ENCODE results near the gene POLR2J. TPM values are rescaled to one million over a fixed set of nuclear protein-coding genes. Genes with fewer than 3 reads are reported as not detected.
"Not testable (repeated sequence)": the region's sequence is repeated elsewhere in the genome, so short reads cannot be mapped to it uniquely, and the experiment has no call there.

Gene POLR2J
- total RNA-seq, 1 donor from 2014 or later = 12.4 TPM

DNA sequence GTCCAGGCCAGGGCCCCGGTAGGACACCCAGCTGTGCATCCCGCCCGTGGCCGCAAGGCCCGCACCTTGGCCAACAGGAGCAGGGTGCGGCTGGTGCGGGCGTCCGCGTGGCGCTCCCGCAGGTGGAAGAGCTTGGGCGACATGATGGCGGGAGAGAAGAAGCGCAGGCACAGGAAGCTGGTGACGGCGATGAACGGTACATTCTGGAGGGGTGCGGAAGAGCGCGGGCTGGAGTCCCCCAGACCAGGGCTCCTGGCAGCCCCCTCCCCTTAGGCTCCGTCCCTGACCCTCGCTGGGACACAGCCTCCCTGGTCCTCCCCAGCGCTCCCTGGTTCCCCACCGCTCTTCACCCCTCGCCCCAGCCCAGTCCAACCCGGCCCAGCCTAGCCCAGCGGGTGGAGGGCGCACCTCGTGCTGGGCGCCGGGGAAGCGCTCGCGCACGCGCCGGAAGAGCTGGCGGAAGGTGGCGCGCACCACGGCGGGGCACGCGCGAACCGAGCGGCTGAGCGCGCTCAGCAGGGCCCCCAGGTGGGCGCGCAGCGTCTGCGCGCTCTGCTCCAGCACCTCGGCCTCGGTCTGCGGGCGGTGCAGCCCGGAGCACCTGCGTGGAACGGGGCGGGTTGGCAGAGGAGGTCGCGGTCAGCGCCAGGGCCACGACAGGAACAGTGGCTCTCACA is 15.9 kb upstream of the POLR2J start:
- DNase-seq = not testable (repeated sequence)

DNA sequence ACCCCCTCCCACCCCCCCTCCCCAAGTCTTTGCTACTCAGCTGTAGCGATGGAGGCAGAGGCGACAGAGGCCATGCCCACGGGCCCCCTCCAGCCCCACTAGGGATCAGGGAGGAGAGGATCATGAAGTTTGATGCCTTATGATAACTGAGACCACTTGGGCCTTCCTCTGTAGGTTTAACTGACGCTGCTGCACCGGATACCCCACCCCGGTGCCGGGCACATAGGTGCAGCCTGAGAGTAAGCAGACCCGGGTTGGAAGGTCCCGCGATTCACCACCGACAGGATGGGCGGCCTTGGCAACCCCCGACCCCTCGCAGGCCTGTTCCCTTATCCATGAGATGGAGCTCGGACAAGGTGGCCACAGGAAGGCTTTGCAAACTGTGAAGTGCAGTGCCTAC is 15.3 kb upstream of the POLR2J start:
- not testable (repeated sequence) for DNase-seq

DNA sequence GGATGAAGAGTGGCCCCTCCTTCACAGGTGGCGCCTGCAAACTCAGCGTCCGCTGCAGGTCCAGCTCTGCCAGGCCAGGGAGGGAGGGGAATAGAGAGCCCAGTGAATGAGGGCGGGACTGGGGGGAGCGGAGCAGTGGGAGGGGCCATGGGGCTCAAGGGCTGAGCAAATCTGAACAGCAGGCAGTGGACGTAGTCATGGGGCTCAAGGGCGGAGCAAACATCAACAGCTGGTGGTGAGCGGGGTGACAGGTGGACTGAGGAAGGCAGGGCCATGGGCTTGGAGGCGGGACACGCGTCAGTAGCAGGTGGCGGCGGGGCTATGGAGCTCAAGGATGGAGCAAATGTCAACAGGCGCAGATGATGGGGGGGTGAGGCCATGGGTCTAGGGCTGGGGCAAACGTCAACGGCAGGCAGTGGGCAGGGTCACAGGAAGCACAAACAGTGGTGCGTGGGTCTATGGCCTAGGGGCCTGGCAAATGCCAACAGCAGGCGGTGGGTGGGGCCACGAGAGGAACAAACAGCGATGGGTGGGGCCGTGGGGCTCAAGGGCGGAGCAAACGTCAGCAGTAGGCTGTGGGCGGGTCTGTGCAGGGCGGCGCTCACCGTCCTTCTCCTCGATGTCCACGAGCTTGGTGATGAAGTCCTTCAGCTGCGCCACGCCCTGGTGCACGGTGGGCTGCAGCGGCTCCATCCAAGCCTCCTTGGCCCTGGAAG is 14.7 kb upstream of the POLR2J start:
- DNase-seq = not testable (repeated sequence)

DNA sequence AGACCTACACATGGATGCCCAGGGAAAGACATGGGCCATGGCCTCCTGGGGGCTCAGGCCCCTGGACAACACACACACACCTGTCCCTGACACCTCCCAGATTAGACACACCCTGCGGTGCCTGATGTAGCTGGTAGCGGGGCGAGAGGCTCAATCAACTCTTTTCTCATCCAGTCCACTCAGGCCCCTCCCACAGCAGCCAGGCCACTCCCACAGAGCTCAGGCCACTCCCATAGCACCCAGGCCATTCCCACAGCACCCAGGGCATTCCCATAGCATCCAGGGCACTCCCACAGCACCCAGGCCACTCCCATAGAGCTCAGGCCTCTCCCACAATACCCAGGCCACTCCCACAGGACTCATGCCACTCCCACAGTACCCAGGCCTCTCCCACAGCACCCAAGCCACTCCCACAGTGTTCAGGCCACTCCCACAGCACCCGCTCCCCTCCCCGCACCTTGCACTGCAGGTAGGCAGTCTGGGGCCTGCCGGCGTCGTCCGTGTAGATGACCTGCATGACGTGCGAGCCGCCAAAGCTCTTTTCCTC is 11.9 kb upstream of the POLR2J start:
- not testable (repeated sequence) for DNase-seq

DNA sequence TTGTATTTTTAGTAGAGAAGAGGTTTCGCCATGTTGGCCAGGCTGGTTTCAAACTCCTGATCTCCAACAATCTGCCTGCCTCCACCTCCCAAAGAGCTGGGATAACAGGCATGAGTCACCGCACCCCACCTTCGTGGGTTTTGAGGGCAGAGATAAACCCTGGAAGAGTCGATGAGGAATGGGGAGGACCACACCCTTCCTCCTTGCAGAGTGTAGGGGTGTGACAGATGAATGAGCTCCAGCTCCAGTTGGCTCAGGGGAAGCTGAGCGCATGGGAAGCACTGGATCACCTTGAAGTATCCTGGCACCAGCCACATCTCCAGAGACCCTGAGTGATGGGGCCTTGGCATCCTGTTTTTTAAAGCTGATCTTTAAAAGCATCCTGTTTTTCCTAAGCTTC is 5.6 kb upstream of the POLR2J start:
- DNase-seq = not testable (repeated sequence)

DNA sequence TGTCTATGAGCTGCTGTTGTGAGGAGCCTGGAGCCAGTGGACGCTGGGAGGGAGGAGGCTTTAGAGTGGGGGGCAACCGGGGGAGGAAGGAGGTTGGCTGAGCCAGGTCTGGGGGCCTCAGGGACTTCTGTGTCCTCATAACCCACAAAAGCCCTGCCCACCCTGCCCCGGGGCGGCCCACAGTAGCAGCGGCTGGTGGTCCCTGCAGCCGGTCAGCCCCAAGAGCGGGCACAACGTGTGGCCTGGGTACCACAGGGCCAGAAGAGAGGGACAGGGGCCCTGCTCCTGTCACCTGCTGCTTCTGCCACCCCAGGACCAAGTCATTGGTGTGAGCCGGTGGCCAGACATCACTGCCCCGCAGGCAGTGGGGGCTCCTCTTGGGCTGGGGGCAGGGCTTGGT is 3.2 kb upstream of the POLR2J start:
- DNase-seq = not testable (repeated sequence)

DNA sequence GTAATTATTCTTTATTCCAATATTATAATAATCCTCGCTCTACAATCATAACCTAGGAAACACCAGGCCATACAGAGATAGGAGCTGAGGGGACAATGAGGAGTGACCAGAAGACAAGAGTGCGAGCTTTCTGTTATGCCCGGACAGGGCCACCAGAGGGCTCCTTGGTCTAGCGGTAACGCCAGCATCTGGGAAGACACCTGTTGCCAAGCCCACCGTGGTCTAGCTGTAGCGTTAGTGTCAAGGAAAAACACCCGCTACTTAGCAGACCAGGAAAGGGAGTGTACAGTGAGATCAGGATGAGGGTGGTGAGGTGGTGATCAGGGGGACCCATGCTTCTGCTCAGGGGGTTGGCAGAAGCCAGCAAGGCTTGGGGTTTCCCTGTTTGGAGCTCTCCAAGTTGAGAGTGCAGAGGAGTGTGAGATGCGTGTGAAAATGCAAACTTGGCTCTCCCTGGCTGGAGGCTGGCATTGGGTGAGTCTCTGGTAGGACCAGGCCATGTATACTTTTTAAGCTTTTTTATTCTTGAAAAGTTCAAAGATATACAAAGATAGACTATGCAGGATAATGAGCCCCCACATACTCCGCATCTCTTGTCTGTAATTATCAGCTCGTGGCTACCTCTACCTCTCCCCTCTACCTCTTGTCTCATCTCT is 1.4 kb upstream of the POLR2J start:
- DNase-seq = not testable (repeated sequence)

DNA sequence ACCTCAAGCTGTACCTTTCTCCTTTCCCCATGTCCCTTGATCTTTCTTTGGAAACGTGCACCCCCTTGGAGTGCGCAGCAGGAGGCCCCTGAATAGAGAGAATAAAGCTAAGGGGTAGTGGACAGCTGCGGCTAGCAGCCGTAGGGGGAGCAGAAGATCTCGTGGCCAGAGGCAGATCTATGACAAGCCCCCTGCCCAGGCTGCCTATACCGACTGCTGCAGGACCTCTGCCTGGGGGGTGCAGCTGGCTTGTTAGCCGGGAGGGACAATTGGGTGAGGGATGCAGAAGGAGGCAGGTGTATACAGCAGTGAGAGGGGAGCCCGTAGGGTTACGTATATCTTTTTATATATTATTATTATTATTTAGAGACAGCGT is 475 bp upstream of the POLR2J start:
- not testable (repeated sequence) for DNase-seq

DNA sequence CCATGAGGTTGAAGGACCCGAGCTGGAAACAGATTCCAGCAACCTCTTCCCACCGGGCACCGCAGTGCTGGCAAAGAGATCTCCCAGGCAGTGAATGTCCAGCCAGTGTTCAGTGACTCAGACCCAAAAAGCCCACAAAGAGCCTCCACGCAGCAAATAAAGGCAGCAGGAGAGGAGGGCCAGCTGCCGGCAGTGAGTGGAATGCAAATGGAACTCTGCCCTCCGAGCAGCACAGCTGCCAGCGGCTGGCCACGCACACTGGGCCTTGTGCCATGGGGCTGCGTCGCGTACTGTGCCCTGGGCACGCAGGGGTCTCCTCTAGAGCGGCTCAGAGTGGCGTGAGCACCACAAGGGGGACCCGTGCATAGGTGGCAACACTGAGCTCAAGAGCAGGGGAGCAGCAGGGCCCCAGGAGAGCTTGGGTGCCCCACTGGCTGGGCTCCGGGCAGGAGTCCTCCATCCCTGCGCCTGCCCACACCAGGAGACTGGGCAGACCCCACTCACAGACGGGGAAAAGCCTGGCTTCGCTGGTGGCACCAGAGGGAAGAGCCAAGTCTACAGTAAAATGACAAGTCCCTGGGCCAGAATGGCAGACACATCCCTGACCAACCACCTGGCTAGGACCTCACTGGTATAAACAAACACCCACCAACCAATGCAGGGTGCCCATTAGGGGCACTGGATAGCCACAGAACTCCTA is 3.8 kb downstream of the POLR2J start:
- DNase-seq = not testable (repeated sequence)

DNA sequence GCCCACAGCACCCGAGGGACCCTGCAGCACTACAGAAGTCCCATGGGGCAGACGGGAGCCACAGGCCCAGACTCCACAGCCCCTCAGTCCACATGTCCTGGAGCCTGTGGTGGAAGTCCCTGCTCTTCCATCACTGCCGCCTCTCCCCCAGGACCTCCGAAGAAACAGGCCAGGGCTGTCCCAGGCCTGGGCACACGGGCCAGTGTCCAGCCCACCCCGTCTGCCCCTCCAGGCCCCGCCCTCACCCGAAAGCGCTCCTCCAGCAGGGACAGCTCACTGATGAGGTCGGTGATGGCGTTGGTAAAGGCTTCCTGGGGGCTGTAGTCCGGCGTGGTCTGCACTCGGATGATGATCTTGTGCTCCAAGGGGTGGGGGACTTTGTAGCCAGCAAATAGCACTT is 4.6 kb downstream of the POLR2J start:
- not testable (repeated sequence) for DNase-seq

DNA sequence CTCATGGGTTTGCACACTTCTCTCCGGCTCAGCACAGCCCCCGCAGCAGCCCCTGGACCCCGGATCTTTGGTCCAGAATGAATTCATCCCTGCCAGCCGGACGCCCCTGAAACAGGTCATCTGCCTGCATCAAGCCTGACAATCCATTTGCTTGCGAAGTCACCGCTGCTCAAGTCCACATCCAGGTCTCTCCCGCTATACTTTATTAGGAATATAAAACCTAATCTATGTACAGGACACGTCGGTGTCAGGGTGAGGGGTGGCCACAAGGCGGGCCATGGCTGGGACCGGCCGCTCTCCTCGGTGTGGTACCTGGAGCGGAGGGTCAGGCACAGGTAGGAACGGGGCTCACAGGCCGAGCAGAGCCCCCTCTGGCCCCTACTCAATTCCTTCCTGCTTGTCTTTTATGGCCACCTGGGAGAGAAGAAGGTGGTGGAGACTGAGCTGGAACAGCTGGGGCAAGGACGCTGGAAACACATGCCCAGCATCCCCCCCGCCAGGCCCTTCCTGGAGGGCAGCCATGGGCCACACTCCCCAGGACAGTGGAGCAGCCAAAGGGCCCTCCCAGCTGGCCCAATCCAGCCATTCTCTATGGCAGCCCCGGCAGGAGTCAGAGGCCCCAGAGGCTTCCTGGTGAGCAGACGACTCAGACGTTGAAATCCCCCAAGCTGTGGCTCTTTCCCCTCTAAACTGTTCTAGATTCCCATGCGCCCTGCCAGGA is 5.3 kb downstream of the POLR2J start:
- no peak for DNase-seq

DNA sequence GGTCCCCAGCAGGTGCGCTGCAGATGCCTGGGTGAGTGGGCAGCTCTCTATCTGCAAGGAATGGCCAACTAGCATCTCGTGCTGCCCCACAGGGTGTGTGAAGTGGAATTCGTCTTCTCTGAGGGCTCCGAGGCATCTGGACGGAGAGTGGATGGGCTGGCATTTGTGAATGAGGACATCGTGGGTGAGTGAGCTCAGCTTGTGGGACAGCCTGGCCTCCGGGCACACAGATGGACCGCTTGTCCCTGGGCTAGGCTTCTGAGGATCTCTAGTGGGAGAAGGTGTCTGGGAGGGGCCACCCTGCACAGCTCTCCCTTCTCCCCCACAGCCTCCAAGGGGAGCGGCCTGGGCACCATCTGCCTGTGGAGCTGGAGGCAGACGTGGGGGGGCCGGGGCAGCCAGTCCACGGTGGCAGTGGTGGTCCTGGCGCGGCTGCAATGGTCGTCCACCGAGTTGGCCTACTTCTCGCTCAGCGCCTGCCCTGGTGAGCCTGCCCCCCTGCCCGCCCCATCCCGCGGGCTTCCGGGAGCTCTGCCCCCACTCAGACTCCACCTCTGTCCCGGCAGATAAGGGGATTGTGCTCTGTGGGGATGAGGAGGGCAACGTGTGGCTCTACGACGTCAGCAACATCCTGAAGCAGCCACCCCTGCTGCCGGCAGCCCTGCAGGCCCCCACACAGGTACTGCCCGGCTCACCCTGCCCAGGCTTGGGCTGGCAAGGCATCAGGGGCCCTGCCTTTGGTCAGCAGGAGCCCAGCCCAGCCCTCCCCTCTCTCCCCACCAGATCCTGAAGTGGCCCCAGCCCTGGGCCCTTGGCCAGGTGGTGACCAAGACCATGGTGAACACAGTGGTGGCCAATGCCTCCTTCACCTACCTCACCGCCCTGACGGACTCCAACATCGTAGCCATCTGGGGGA is 6.3 kb downstream of the POLR2J start:
- DNase-seq = no peak

DNA sequence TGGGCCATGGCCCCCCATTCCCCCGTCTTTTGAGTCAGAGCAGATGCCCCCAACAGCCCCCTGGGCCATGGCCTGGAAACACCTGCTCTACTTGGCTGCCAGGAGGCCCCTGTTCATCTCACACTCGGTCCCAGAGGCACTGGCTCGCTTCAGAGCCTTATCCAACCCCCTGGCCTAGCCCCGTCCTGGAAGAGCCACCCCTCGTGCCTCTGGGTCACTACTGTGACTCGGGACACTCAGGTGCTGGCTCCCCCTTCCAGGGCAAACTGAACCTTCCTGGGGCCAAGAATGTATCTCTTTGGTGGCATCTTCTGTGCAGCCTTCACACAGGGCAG is 7.0 kb downstream of the POLR2J start:
- DNase-seq = no peak

DNA sequence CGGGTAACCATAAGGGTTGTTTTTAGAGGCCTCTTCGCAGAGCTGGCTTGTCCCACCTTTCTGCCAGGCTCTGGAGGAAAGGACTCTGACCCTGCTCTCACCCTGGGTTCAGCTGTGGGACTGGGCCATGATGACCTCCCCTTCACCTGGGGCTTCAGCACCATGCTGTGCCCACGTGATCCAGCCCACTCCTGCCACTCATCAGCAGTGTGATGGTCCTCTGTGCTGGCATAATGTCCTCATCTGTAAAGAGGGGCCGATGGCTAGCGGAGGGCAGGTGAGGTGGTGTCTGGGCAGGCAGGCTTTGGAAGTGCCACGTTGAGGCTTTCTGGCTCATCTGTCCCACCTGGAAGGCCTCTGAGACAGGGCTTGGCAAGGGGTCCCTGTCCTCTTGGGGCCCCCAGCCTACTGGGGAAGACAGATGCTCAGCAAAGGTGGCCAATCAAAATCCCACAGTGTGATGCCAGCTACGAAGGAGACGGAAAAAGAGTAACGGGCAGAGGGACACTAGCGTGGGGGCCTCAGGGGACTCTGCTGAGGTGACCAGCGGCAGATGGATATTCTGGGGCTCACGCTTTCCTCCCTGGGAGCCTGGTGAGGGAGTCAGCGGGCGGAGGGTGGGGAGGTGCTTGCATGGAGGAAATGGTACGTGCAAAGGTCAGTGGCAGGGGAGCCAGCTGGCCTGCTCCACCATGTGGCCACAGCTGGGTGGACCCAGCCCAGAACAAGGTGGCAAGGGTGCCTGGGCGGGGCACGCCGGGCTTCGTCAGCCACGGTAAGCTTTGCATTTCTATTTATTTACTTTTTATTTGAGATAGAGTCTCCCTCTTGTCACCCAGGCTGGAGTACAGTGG is 8.5 kb downstream of the POLR2J start:
- DNase-seq = no peak

DNA sequence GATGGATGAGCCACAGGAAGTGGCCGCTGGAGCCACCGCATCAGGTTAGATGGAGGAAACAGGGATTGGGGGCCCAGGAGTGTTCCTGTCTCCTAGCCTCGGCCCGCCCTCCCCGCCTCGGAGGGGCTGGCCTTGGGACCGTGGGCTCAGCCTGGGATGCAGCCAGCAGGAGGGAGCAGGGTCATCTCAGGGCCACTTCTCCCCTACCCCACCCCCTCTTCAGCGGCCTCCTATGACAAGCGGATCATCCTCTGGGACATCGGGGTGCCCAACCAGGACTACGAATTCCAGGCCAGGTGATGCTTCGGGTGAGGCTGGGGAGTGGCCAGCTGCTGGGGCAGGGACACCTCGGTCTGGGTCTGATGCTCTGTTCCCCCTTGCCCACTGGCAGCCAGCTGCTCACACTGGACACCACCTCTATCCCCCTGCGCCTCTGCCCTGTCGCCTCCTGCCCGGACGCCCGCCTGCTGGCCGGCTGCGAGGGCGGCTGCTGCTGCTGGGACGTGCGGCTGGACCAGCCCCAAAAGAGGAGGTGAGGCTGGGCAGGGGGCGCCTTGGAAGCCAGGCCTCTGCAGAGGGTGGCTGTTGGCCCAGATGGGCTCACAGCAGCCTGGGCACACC is 9.3 kb downstream of the POLR2J start:
- DNase-seq = no peak

DNA sequence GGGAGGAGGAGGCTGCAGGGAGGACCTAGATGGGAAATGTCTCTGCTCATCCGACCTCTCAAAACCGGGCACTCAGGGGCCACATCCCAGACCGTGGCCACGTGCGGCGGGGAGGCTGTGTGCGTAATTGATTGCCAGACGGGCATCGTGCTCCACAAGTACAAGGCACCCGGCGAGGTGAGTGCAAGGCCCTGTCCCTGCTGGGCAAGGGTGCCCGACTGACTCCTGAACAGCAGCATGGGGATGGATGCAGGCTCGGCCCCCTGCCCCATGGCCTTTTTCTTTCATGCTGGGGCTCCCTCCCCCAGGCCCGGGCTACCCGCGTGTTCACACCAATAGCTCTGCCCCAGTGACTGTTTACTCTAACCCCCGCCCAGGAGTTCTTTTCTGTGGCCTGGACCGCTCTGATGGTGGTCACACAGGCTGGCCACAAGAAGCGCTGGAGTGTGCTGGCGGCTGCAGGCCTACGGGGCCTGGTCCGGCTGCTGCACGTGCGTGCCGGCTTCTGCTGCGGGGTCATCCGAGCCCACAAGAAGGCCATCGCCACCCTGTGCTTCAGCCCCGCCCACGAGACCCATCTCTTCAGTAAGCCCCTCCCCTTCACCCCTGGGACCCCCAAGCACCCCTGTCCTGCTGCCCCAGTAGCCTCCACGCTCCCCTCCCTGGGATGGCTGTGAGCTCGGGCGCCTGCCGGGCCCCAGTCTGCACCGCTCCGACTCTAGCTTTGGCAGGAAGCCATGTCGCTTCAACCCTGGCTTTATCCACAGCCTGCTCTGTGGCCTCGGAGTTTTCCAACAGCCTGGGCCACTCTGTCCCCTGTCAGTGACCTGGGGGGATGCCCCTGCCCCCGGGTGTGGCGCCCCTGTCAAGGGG is 10.0 kb downstream of the POLR2J start:
- DNase-seq = no peak

DNA sequence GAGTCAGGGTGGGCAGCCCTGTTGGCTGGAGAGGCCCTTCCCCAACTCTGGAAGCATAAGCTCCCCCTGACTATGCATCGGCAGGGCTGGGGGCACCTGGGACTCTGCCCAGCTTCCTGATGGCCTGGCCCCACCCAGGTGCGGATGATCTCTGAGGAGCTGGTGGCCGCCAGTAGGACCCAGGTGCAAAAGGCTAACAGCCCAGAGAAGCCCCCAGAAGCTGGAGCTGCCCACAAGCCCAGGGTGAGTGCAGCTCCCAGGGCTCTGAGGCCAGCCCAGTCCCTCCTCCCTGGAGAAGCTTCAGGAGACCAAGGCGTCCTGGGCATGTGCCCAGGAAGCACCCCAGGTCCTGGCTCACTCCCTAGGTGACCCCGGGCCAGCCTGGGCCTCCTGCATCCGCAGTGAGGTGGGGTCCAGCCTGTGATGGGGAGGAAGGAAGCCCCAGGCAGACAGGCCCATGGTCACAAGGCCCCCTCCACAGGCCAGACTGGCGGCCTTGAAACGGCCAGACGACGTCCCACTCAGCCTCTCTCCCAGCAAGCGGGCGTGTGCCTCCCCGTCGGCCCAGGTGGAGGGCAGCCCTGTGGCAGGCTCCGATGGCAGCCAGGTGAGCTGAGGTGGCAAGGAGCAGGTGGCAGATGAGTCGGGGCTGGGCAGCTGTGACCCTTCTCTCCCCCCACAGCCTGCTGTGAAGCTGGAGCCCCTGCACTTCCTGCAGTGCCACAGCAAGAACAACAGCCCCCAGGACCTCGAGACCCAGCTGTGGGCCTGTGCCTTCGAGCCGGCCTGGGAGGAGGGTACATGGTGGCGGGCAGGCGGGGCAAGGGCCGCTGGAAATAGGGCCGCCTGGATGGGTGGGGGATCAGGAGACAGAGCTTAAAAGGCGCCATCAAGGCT is 10.9 kb downstream of the POLR2J start:
- DNase-seq = no peak

Measured in skin of body (tissue), 2 donors.